ENCODE data around the gene CNTN1.

DNA sequence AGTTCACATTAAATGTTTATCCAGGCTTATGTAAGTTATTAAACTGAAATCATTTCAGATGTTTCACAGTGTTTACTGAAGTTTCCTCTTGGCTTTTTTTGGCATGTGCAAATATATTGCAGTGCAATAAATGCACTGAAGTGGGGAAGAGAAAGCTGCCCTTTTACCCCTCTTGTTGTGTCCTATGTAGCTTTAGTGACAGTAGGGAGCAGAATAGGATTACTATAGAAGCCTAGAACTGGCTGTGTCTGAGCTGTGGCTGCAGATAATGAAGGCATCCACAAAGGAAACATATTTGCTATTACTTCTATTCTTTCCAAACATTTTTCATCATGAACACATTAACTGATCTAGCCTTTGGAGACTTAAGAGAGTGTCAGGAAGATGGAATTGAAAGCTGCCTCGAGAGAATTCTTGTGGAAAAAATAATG is 24.1 kb upstream of the CNTN1 start:
- no peak for TF ChIP-seq EZH2 (IDR thresholded peaks at IDR 0.05)
- TF ChIP-seq EZH2phosphoT487 (IDR thresholded peaks at IDR 0.05; ENCODE audit: borderline replicate concordance), result no peak
- TF ChIP-seq, protein P1, sequence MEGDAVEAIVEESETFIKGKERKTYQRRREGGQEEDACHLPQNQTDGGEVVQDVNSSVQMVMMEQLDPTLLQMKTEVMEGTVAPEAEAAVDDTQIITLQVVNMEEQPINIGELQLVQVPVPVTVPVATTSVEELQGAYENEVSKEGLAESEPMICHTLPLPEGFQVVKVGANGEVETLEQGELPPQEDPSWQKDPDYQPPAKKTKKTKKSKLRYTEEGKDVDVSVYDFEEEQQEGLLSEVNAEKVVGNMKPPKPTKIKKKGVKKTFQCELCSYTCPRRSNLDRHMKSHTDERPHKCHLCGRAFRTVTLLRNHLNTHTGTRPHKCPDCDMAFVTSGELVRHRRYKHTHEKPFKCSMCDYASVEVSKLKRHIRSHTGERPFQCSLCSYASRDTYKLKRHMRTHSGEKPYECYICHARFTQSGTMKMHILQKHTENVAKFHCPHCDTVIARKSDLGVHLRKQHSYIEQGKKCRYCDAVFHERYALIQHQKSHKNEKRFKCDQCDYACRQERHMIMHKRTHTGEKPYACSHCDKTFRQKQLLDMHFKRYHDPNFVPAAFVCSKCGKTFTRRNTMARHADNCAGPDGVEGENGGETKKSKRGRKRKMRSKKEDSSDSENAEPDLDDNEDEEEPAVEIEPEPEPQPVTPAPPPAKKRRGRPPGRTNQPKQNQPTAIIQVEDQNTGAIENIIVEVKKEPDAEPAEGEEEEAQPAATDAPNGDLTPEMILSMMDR (IDR thresholded peaks at IDR 0.05 in 2 of 3, conservative IDR thresholded peaks at IDR 0.05 in 1 of 3; ENCODE audit: borderline replicate concordance in 1 of 3, insufficient read depth in 1 of 3, low read depth in 2 of 3, low read length in 2 of 3), result no peak
- TF ChIP-seq EGR1 (IDR thresholded peaks at IDR 0.05; ENCODE audit: low read depth), result no peak
- no peak for TF ChIP-seq CBX3 (IDR thresholded peaks at IDR 0.05; ENCODE audit: low read depth)
- TF ChIP-seq, protein P2, sequence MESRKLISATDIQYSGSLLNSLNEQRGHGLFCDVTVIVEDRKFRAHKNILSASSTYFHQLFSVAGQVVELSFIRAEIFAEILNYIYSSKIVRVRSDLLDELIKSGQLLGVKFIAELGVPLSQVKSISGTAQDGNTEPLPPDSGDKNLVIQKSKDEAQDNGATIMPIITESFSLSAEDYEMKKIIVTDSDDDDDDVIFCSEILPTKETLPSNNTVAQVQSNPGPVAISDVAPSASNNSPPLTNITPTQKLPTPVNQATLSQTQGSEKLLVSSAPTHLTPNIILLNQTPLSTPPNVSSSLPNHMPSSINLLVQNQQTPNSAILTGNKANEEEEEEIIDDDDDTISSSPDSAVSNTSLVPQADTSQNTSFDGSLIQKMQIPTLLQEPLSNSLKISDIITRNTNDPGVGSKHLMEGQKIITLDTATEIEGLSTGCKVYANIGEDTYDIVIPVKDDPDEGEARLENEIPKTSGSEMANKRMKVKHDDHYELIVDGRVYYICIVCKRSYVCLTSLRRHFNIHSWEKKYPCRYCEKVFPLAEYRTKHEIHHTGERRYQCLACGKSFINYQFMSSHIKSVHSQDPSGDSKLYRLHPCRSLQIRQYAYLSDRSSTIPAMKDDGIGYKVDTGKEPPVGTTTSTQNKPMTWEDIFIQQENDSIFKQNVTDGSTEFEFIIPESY (IDR thresholded peaks at IDR 0.05; ENCODE audit: extremely low read depth, insufficient replicate concordance, low read length), result no peak
- TF ChIP-seq CEBPB (IDR thresholded peaks at IDR 0.05; ENCODE audit: low read depth), result no peak

Measured in HCT116 (cell line).